Activated naive CD4-positive, alpha-beta T cell treated with anti-CD3 and anti-CD28 coated beads for 36 hours (primary cell): Measurements from ENCODE around the gene MIF4GD. TPM values are rescaled to one million over a fixed set of nuclear protein-coding genes. Genes with fewer than 3 reads are reported as not detected.
"Not testable (repeated sequence)": the region's sequence is repeated elsewhere in the genome, so short reads cannot be mapped to it uniquely, and the experiment has no call there.

Experiments used
- CTCF ChIA-PET: fragments of 350-600 bp; sonication (Branson Sonifier 250); formaldehyde crosslinking; loops from one replicate; lab custom pipeline; 2021; ENCODE audit warnings: antibody characterized with exemption; lab: Charles Lee
- DNase-seq: peaks from one replicate; pipeline ENCODE4 v3.0.0-alpha.2; 2020
- H3K27ac Mint-ChIP-seq: one replicate; pipeline ENCODE4 v1.8.0; 2021; ENCODE audit warnings: mild to moderate bottlenecking, mixed read lengths
- H3K27me3 Mint-ChIP-seq: one replicate; pipeline ENCODE4 v1.8.0; 2021; ENCODE audit warnings: low read depth, mixed read lengths
- H3K36me3 Mint-ChIP-seq: one replicate; pipeline ENCODE4 v1.8.0; 2021; ENCODE audit warnings: low read depth, mixed read lengths
- H3K4me1 Mint-ChIP-seq: one replicate; pipeline ENCODE4 v1.8.0; 2021; ENCODE audit warnings: low read depth, mixed read lengths
- H3K4me3 Mint-ChIP-seq: one replicate; pipeline ENCODE4 v1.8.0; 2021; ENCODE audit warnings: mild to moderate bottlenecking, moderate library complexity, mixed read lengths
- H3K9me3 Mint-ChIP-seq: one replicate; pipeline ENCODE4 v1.8.0; 2021; ENCODE audit warnings: mixed read lengths
- intact Hi-C: fragments of 100-400 bp; cut with micrococcal nuclease; formaldehyde crosslinking; loops from one replicate; pipeline ENCODE4 v1.15.1; 2023
- total RNA-seq, 2 experiments: library from RNA; stranded (reverse); gene quantifications; one replicate each; pipeline ENCODE4 v1.2.3, GENCODE V29; 2021

Gene MIF4GD
- total RNA-seq, 2 experiments from 2014 or later: 43.4 to 45.3 TPM

DNA sequence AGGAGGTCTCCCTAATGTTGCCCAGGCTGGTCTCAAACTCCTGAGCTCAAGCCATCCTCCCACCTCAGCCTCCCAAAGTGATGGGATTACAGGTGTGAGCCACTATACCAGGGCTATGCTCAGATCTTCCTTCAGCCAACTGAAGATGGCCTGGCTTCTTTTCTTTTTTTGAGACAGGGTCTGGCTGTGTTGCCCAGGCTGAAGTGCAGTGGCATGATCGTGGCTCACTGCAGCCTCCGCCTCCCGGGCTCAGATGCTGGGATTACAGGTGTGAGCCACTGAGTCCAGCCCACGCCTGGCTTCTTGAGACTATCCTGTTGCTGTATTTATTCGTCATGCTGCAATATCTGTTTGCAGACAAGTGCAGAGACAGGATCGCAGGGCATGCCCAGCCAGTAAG lies 14.1 kb upstream of the MIF4GD start:
- no peaks in the 10 kb centered on the region for H3K9me3 Mint-ChIP-seq
- DNase-seq: no peak
- no peak overlapping the region for H3K4me3 Mint-ChIP-seq
- H3K4me1 Mint-ChIP-seq: peaks cover 13% of the 10 kb centered on the region
- H3K36me3 Mint-ChIP-seq: peaks cover 29% of the 10 kb centered on the region
- CTCF ChIA-PET: interaction anchor here (0.6 to 1.5 kb wide), 4 partner anchors 13 to 122 kb away, joined by 3 read pairs; partner anchors contain the start of gene MIF4GD
- H3K27me3 Mint-ChIP-seq: no peaks in the 10 kb centered on the region
- no peak overlapping the region for H3K27ac Mint-ChIP-seq
- intact Hi-C loops: loop anchor here (5.0 kb wide), 1 partner anchor 302 kb away; the partner anchor contains the start of gene MYO15B

DNA sequence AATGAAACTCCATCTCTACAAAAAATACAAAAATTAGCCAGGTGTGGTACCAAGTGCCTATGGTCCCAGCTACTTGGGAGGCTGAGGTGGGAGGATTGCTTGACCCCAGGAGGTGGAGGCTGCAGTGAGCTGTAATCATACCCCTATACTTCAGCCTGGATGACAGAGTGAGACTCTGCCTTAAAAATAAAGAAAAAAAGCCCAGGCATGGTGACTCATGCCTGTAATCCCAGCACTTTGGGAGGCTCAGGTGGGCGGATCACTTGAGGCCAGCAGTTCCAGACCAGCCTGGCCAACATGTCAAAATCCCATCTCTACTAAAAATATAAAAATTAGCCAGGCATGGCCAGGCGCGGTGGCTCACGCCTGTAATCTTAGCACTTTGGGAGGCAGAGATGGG lies 9.2 kb upstream of the MIF4GD start:
- CTCF ChIA-PET: interaction anchor here (1.4 kb wide), 1 partner anchor 9 kb away, joined by 5 read pairs; the partner anchor contains the start of gene MIF4GD
- intact Hi-C loops, H3K4me3 Mint-ChIP-seq, H3K27me3 Mint-ChIP-seq, DNase-seq, H3K9me3 Mint-ChIP-seq, H3K27ac Mint-ChIP-seq, H3K4me1 Mint-ChIP-seq: not testable (repeated sequence)
- peaks cover 24% of the 10 kb centered on the region for H3K36me3 Mint-ChIP-seq

DNA sequence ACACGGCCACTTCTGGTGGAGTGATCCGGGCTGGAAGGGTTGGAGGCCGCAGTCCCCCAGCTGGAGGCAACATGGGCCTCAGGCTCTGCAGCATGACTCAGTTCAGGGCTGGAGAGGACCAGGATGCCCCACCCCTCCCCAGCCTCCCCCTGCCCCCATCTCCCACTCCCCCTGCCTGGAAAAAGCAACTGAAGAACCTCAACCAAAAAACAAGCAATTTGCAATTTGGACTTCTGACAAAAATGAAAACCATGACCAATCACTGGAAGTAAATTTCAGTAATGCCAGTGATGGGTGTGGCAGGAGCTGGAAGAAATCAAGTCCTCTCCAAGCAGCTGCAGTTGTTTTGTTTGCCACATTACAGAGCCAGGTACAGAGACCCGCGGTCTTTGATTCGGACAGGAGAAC lies 6.6 kb upstream of the MIF4GD start:
- intact Hi-C loops: no loop called here
- H3K36me3 Mint-ChIP-seq: peaks cover 26% of the 10 kb centered on the region
- no peaks in the 10 kb centered on the region for H3K9me3 Mint-ChIP-seq

GRCh38 chr17:75273977-75274708 lies 3.1 kb upstream of the MIF4GD start:
- CTCF ChIA-PET: interaction anchor here (1.4 kb wide), 1 partner anchor 25 kb away, joined by 3 read pairs; no protein-coding TSS in a partner anchor
- Mint-ChIP-seq H3K27me3 (no peaks in the 10 kb centered on the region), H3K4me3 (no peak overlapping the region), H3K9me3 (no peaks in the 10 kb centered on the region), H3K36me3 (peaks cover 16% of the 10 kb centered on the region), H3K4me1 (peaks cover 32% of the 10 kb centered on the region), H3K27ac (no peak overlapping the region)
- DNase-seq: no peak
- intact Hi-C loops: loop anchor here (5.0 kb wide), 1 partner anchor 313 kb away; the partner anchor contains the start of gene MYO15B

More for the DNA sequence above, 6.6 kb upstream of the MIF4GD start:
- CTCF ChIA-PET: interaction anchor here (1.2 kb wide), 2 partner anchors 11 to 134 kb away, joined by 4 to 5 read pairs; partner anchors contain the start of gene SLC25A19
- Mint-ChIP-seq H3K4me3 (no peak overlapping the region), H3K27me3 (no peaks in the 10 kb centered on the region), H3K4me1 (peaks cover 17% of the 10 kb centered on the region), H3K27ac (no peak overlapping the region)
- DNase-seq: no peak

- CTCF ChIA-PET: interaction anchor here (0.9 to 4.6 kb wide), 6 partner anchors 8 to 261 kb away, joined by 3 to 52 read pairs (median 4); partner anchors contain the start of genes GGA3, MRPL58, MRPS7 and SLC25A19
- peak overlapping the region; percentile 76 for H3K4me3 Mint-ChIP-seq
- DNase-seq: no peak
- intact Hi-C loops: loop anchor here (5.0 kb wide), 1 partner anchor 314 kb away; the partner anchor contains the start of gene MYO15B
- H3K4me1 Mint-ChIP-seq: peaks cover 35% of the 10 kb centered on the region
- no peaks in the 10 kb centered on the region for H3K27me3 Mint-ChIP-seq
- no peaks in the 10 kb centered on the region for H3K9me3 Mint-ChIP-seq
- peaks cover 14% of the 10 kb centered on the region for H3K36me3 Mint-ChIP-seq
- H3K27ac Mint-ChIP-seq: peak overlapping the region; percentile 44
Observed at GRCh38 chr17:75272848-75273184, 1.8 kb upstream of the MIF4GD start.

DNA sequence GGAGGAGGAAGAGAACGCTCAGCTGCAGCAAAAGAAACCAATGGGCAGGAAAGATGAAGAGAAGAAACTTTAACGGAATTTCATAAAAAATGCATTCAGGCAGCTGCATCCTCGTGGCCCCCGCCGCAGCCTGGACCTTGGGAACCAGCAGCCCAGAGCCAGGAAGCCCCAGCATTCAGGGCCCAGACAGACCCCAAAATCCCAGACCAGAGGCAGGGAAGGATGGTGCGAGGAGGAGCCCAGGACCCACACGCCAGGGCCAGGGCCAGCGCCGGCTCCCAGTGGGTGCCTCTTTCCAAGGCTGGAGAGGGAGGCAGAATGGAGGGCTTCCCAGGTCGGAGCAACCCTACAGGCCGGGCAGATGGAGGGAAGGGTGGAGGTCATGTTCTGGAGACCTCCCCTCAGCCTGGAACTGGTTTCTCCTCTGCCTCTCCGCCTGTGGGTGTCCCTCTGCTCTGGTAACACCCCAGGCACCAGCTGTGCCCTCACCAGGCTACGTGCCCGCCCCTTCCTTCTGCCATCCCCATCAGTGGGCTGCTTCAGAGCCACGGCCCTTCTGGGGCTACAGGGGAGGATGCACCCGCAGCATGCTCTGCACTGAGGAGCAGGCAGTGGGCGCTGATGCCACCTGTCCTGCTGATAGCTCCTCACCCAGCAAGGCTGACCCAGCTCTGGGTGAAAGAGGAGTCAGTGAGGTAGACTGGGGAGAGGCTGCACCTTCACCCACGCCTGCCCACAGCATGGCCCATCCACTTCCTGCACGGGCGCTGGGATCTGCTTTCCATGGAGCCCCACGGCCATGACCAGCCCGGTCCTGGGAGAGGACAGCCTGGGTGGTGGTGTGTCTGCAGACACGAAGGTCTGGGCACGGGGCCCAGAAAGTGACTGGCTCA lies 1.2 kb upstream of the MIF4GD start:
- Mint-ChIP-seq H3K9me3 (no peaks in the 10 kb centered on the region), H3K4me3 (peak overlapping the region; percentile 76), H3K27me3 (no peaks in the 10 kb centered on the region), H3K4me1 (peaks cover 35% of the 10 kb centered on the region), H3K36me3 (peaks cover 14% of the 10 kb centered on the region), H3K27ac (peak overlapping the region; percentile 70)
- peak; percentile 27 for DNase-seq
- intact Hi-C loops: loop anchor here (1.0 to 5.0 kb wide), 4 partner anchors 17 to 315 kb away; partner anchors contain the start of genes MYO15B and SLC25A19
- CTCF ChIA-PET: interaction anchor here (0.5 to 4.6 kb wide), 12 partner anchors 9 to 260 kb away, joined by 3 to 52 read pairs (median 3); partner anchors contain the start of genes ARMC7, GGA3, MRPL58 and MRPS7

DNA sequence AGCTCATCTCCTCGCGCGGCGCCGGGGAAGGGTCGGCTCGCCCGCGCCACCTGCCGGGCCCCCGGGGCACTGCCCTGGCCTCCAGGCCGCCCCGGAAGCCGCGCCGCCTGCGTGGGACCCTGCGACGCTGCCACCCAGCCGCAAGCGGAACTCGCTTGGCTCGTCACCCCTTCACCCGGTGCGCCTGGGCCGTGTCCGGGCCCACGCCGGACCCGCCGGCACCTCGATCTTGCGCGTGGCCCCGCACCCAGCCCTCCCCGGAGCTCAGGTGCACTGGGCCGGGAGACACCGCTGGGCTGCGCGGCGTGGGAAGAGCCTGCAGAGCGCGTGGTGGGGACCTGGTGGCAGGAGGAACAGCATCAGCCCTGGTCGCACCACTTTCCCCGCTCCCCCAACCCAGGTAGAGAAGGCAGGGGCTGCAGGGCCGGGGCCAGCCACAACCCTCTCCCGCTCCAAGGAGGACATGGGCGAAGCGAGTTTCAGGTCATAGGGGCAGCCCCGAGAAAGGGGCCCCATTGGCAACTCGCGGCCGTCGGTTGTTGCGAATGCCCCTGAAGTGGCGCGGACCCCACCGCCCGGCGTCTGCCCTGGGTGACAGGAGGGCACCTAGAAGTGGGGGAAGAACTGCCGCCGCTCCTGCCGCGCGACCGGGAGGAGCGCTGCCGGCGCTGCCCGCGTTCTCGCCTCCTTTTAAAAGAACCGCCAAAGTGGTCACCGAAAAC lies 363 bp upstream of the MIF4GD start:
- peak; percentile 83 for DNase-seq
- CTCF ChIA-PET: interaction anchor here (0.6 to 4.6 kb wide), 24 partner anchors 9 to 184 kb away, joined by 3 to 52 read pairs (median 5); partner anchors contain the start of genes ARMC7, GGA3, MRPS7 and NUP85
- Mint-ChIP-seq H3K27ac (peak overlapping the region; percentile 70), H3K4me1 (peaks cover 35% of the 10 kb centered on the region), H3K27me3 (no peaks in the 10 kb centered on the region), H3K36me3 (peaks cover 17% of the 10 kb centered on the region), H3K9me3 (no peaks in the 10 kb centered on the region), H3K4me3 (peak overlapping the region; percentile 76)
- intact Hi-C loops: loop anchor here (1.0 to 5.0 kb wide), 4 partner anchors 18 to 316 kb away; partner anchors contain the start of genes MYO15B and SLC25A19

DNA sequence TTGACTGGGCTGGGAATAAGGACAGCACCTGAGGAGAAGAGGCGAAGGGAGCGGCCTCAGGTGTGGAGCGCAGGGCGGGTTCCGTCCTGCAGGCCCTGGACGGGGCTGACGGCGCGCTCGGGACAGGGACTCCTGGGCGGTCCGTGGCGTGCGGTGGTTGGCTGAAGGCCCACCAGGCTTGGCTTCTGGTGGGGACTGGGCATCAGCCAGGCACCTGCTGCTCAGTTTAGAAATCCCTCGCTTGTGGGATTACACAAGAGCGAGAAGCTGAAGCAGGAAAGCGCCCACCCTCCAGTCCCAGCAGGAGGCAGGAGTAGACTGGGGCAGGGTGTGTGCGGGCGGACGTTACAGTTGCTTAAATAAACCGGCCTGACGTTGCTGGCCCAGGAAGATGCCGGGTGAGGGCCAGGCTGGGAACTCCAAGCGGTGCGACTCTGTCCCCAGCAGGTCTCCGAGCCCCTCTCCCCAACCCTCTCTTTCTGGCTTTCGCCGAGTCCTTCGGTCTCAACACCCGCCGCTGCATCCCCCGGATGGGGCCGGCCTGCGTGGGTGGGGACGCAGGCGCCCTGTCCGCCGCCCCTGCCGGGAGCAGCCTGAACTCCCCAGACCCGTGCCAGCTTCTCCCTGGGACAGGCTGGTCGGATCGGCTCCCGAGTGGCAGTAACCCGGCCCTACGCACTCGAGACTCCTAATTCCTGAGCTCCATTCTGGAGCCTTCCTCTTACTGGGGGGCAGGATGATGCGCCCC lies 639 bp downstream of the MIF4GD start:
- Mint-ChIP-seq H3K4me3 (peak overlapping the region; percentile 80), H3K36me3 (peaks cover 16% of the 10 kb centered on the region), H3K27ac (peak overlapping the region; percentile 73), H3K4me1 (peaks cover 34% of the 10 kb centered on the region), H3K27me3 (no peaks in the 10 kb centered on the region), H3K9me3 (no peaks in the 10 kb centered on the region)
- intact Hi-C loops: loop anchor here (1.0 to 5.0 kb wide), 3 partner anchors 9 to 317 kb away; partner anchors contain the start of genes GGA3, MRPS7 and MYO15B
- peak; percentile 70 for DNase-seq
- CTCF ChIA-PET: interaction anchor here (0.6 to 4.6 kb wide), 28 partner anchors 9 to 1065 kb away, joined by 3 to 52 read pairs (median 4); partner anchors contain the start of genes ARMC7, GGA3, MRPS7 and NUP85

DNA sequence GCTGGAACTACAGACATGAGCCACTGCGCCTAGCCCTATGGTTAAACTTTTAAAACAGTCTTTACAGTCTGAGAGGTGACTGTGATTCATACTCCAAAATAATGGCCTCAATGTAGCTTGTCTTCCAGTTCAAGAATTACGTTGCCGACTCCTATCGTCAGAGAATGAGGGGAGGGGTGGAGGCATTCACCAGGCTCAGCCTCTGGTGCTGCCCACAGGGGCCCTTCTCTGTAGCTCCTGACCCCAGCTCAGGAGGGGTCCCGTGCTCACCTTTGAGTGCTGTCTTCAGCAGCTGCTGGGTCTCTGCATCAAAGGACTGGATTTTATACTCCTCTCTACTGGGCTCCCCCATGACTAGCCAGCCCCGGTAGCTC lies 1.2 kb downstream of the MIF4GD start:
- CTCF ChIA-PET: interaction anchor here (0.7 to 4.6 kb wide), 10 partner anchors 9 to 239 kb away, joined by 3 to 52 read pairs (median 10); partner anchors contain the start of genes GGA3, MRPS7, NUP85 and SLC25A19
- Mint-ChIP-seq H3K4me3 (peak overlapping the region; percentile 80), H3K9me3 (no peaks in the 10 kb centered on the region), H3K27me3 (no peaks in the 10 kb centered on the region), H3K4me1 (peaks cover 31% of the 10 kb centered on the region), H3K36me3 (peaks cover 13% of the 10 kb centered on the region), H3K27ac (peak overlapping the region; percentile 73)
- intact Hi-C loops: loop anchor here (1.0 to 10.0 kb wide), 5 partner anchors 9 to 515 kb away; partner anchors contain the start of genes CASKIN2, GGA3, MRPS7 and MYO15B
- peak; percentile 24 for DNase-seq

- H3K4me3 Mint-ChIP-seq: no peak overlapping the region
- H3K9me3 Mint-ChIP-seq: no peaks in the 10 kb centered on the region
- peaks cover 31% of the 10 kb centered on the region for H3K4me1 Mint-ChIP-seq
- DNase-seq: no peak
- intact Hi-C loops: loop anchor here (10.0 kb wide), 2 partner anchors 247 to 517 kb away; partner anchors contain the start of genes CASKIN2, TSEN54 and UNK
- CTCF ChIA-PET: interaction anchor here (0.7 to 1.9 kb wide), 4 partner anchors 22 to 66 kb away, joined by 3 to 8 read pairs (median 3); partner anchors contain the start of gene SLC25A19
- peak overlapping the region; percentile 69 for H3K27ac Mint-ChIP-seq
- peaks cover 14% of the 10 kb centered on the region for H3K36me3 Mint-ChIP-seq
- no peaks in the 10 kb centered on the region for H3K27me3 Mint-ChIP-seq
Observed at GRCh38 chr17:75267411-75268232, 3.4 kb downstream of the MIF4GD start.
